ENCODE measurements around the gene RGS7. TPM values are rescaled to one million over a fixed set of nuclear protein-coding genes. Genes with fewer than 3 reads are reported as not detected.

Gene RGS7
- total RNA-seq, 1 donor from 2014 or later: 2.5 TPM

DNA sequence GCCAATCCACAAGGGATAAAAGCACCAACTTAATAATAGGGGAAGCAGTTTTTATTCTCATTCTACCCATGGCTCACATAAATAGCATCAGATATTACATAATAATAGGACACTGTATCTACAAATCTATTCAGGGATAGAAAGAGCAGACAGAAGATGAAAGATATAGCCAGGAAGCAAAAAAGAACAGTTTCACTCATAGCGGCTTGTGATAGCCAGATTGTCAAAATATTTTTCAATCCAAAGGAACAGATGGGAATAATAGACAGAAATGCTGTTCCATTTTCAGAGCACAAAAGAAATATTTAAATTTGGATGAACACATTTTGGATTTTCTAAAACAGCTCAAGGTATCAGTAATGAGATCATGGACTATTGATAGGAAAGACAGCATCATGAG lies 512.5 kb downstream of the RGS7 start:
- no peaks in the 10 kb centered on the region for H3K9me3 Mint-ChIP-seq
- TF ChIP-seq, protein P1, sequence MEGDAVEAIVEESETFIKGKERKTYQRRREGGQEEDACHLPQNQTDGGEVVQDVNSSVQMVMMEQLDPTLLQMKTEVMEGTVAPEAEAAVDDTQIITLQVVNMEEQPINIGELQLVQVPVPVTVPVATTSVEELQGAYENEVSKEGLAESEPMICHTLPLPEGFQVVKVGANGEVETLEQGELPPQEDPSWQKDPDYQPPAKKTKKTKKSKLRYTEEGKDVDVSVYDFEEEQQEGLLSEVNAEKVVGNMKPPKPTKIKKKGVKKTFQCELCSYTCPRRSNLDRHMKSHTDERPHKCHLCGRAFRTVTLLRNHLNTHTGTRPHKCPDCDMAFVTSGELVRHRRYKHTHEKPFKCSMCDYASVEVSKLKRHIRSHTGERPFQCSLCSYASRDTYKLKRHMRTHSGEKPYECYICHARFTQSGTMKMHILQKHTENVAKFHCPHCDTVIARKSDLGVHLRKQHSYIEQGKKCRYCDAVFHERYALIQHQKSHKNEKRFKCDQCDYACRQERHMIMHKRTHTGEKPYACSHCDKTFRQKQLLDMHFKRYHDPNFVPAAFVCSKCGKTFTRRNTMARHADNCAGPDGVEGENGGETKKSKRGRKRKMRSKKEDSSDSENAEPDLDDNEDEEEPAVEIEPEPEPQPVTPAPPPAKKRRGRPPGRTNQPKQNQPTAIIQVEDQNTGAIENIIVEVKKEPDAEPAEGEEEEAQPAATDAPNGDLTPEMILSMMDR (conservative IDR thresholded peaks at IDR 0.05): no peak
- H3K27me3 Mint-ChIP-seq: peaks cover 8% of the 10 kb centered on the region
- no peaks in the 10 kb centered on the region for H3K4me1 Mint-ChIP-seq (ENCODE audit: unreplicated experiment)
- H3K4me3 Mint-ChIP-seq: no peak overlapping the region
- no peak overlapping the region for H3K27ac Mint-ChIP-seq
- H3K36me3 Mint-ChIP-seq: no peaks in the 10 kb centered on the region
- no peak for DNase-seq (ENCODE audit: extremely low spot score, unreplicated experiment)

DNA sequence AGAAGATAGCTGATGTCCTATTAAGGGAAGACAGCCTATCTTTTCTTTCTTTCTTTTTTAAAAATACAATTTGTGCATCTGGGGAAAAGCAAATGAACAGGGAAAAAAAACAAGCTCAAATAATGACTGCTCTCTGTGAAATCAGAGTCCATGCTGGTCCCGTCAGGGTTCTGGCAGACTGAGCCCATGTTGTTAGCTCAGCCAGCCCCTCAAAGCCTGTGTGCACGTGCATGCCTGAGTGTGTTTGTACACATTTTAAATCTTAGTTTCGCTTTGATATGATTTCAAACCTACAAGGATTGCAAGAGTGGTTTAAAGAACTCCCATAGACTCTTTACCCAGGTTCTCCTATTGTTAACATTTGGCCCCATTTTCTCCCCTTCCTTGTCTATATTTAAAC lies 513.2 kb downstream of the RGS7 start:
- no peak for DNase-seq (ENCODE audit: extremely low spot score, unreplicated experiment)
- Mint-ChIP-seq H3K9me3 (no peaks in the 10 kb centered on the region), H3K4me1 (ENCODE audit: unreplicated experiment) (no peaks in the 10 kb centered on the region), H3K36me3 (no peaks in the 10 kb centered on the region), H3K4me3 (no peak overlapping the region), H3K27ac (no peak overlapping the region), H3K27me3 (peaks cover 12% of the 10 kb centered on the region)
- TF ChIP-seq, protein P1 (conservative IDR thresholded peaks at IDR 0.05): no peak

DNA sequence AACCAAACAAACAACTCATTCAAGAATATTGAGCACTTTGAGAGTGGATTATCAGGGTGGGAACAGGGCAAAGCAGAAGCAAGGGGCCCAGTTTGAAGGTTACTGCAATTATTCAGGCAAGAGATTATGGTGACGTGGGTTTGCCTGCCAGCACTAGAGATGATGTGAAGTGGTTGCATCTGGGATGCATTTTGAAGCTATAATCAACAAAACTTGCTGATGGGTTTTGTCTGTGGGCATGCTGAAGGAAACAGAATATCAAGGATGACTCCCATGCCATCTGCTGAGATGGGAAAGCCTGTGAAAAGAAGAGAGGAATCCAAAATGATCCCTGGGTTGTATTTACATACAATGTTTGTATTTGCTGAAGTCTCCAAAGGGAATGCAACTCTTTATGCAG lies 520.7 kb downstream of the RGS7 start:
- Mint-ChIP-seq H3K4me3 (no peak overlapping the region), H3K27me3 (peaks cover 8% of the 10 kb centered on the region), H3K9me3 (no peaks in the 10 kb centered on the region), H3K27ac (no peak overlapping the region), H3K4me1 (ENCODE audit: unreplicated experiment) (no peaks in the 10 kb centered on the region), H3K36me3 (no peaks in the 10 kb centered on the region)
- DNase-seq (ENCODE audit: extremely low spot score, unreplicated experiment): no peak
- TF ChIP-seq, protein P1 (conservative IDR thresholded peaks at IDR 0.05): no peak

DNA sequence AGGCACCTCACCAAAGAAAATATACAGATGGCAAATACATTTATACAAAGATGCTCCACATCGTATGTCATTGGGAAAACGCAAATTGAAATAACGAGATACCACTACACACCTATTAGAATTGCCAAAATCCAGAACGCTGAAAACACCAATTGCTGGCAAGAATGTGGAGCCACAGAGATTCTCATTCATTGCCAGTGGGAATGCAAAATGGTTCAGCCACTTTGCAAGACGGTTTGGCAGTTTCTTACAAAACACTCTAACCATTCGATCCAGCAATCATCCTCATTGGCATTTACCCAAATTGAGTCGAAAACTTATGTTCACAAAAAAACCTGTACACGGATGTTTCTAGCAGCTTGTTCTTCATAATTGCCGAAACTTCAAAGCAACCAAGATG lies 521.7 kb downstream of the RGS7 start:
- H3K4me3 Mint-ChIP-seq: no peak overlapping the region
- peaks cover 8% of the 10 kb centered on the region for H3K27me3 Mint-ChIP-seq

DNA sequence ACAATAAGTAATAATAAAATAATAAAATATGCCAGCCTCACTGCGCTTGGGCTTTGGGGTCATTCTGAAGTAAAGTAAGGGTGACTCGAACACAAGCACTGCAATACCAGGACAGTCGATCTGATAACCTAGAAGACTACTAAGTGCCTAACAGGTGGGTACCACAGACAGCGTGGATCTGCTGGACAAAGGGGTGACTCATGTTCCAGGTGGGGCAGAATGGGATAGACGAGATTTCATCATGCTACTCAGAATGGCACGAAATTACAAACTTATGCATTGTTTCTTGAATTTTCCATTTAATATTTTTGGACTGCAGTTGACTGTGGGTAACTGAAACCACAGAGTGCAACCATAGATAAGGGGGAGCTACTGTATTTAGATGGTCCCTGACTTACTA lies 523.9 kb downstream of the RGS7 start:
- peaks cover 7% of the 10 kb centered on the region for H3K4me1 Mint-ChIP-seq (ENCODE audit: unreplicated experiment)
- H3K9me3 Mint-ChIP-seq: no peaks in the 10 kb centered on the region
- H3K27ac Mint-ChIP-seq: no peak overlapping the region
- H3K27me3 Mint-ChIP-seq: peaks cover 7% of the 10 kb centered on the region
- DNase-seq (ENCODE audit: extremely low spot score, unreplicated experiment): no peak
- no peaks in the 10 kb centered on the region for H3K36me3 Mint-ChIP-seq
- H3K4me3 Mint-ChIP-seq: no peak overlapping the region
- TF ChIP-seq, protein P1 (conservative IDR thresholded peaks at IDR 0.05): no peak

More for the DNA sequence above, 521.7 kb downstream of the RGS7 start:
- no peak for DNase-seq (ENCODE audit: extremely low spot score, unreplicated experiment)
- Mint-ChIP-seq H3K36me3 (no peaks in the 10 kb centered on the region), H3K4me1 (ENCODE audit: unreplicated experiment) (peaks cover 2% of the 10 kb centered on the region), H3K27ac (no peak overlapping the region), H3K9me3 (no peaks in the 10 kb centered on the region)
- TF ChIP-seq, protein P1 (conservative IDR thresholded peaks at IDR 0.05): no peak

DNA sequence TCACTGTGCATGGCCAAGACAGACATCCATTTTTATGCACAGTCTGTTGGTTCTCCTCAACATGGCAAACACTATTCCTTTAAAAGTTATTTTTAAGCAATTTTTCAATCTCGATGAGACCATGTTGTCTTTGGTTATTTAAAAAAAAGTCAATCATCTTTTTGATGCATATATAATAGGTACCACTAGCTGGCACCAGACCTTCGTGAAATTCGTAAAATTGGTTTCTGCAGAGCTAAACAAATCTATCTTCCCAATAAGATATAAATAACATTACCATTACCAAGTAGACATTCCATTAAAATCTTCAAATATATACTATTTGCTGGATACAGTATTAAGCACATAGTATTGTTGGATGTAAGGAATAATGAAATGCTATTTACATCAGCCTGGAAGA lies 525.1 kb downstream of the RGS7 start:
- Mint-ChIP-seq H3K9me3 (peaks cover 3% of the 10 kb centered on the region), H3K36me3 (no peaks in the 10 kb centered on the region), H3K27ac (no peak overlapping the region), H3K4me3 (no peak overlapping the region), H3K27me3 (peaks cover 11% of the 10 kb centered on the region), H3K4me1 (ENCODE audit: unreplicated experiment) (peaks cover 7% of the 10 kb centered on the region)
- DNase-seq (ENCODE audit: extremely low spot score, unreplicated experiment): no peak
- TF ChIP-seq, protein P1 (conservative IDR thresholded peaks at IDR 0.05): peak; percentile 25
